K562 (cell line): ENCODE measurements around the gene POU2F3.

Source experiments
- AFF1 ChIP-seq, 2 experiments: fragments of 450-650 bp; IDR thresholded peaks; 2 replicates each; pipeline ENCODE4 v1.6.1; 2018; ENCODE audit warnings: mild to moderate bottlenecking in 2 of 2, low read depth in 1 of 2; ENCODE audit not compliant: partially characterized antibody in 2 of 2
- ATF4 ChIP-seq: fragments of 450-650 bp; formaldehyde crosslinking; IDR thresholded peaks from 2 replicates; pipeline ENCODE4 v1.4.0; 2022; ENCODE audit warnings: mild to moderate bottlenecking, moderate library complexity
- CLOCK ChIP-seq: fragments of 250-450 bp; sonication (Bioruptor Pico); IDR thresholded peaks from 2 replicates; pipeline ENCODE4 v1.4.0; 2020; ENCODE audit warnings: mild to moderate bottlenecking, moderate library complexity, borderline replicate concordance
- FOXJ3 ChIP-seq: sonication (generic); formaldehyde crosslinking; IDR thresholded peaks from 2 replicates; pipeline ENCODE4 v1.4.0; 2020; ENCODE audit warnings: mild to moderate bottlenecking, missing genetic modification reagents
- FOXM1 ChIP-seq, 2 experiments: fragments of 450-650 bp in 1 of 2; sonication (generic) in 1 of 2; formaldehyde crosslinking in 1 of 2; IDR thresholded peaks; 2 replicates each; pipeline versions ENCODE4 v1.6.1 to v1.9.0; 2017 to 2022; ENCODE audit warnings: low read depth in 2 of 2, mild to moderate bottlenecking in 2 of 2, missing genetic modification reagents in 1 of 2, moderate library complexity in 1 of 2
- HDAC6 ChIP-seq: IDR thresholded peaks from 2 replicates; pipeline ENCODE4 v1.6.1; 2012; ENCODE audit warnings: low read depth, mild to moderate bottlenecking, control low read depth, inconsistent platforms, low read length, moderate library complexity
- MAFF ChIP-seq: IDR thresholded peaks from 2 replicates; pipeline ENCODE4 v1.6.1; 2012; ENCODE audit warnings: low read length, improper control_type of control experiment
- NEUROD1 ChIP-seq: fragments of 150-350 bp; IDR thresholded peaks from 2 replicates; pipeline ENCODE4 v1.6.1; 2014; ENCODE audit warnings: borderline replicate concordance, low read length, low read depth; ENCODE audit not compliant: partially characterized antibody
- NFE2L1 ChIP-seq: fragments of 450-650 bp; IDR thresholded peaks from 2 replicates; pipeline ENCODE4 v1.6.1; 2016; ENCODE audit warnings: missing genetic modification characterization, low read depth, mild to moderate bottlenecking, missing compliant biosample characterization, moderate library complexity, borderline replicate concordance
- POLR2A ChIP-seq: fragments of 450-650 bp; conservative IDR thresholded peaks from 2 replicates; pipeline ENCODE4 v1.6.1; 2016
- RBBP5 ChIP-seq: fragments of 200-600 bp; sonication (generic); IDR thresholded peaks from 2 replicates; pipeline ENCODE4 v1.6.1; 2012; ENCODE audit warnings: borderline replicate concordance, mild to moderate bottlenecking, low read length, control low read depth, inconsistent platforms; ENCODE audit not compliant: insufficient read depth, poor library complexity, severe bottlenecking
- YY1 ChIP-seq, 3 experiments: IDR thresholded peaks; 2 replicates each; pipeline ENCODE4 v1.6.1; 2011; ENCODE audit warnings: low read length in 2 of 3, mild to moderate bottlenecking in 2 of 3, moderate library complexity in 2 of 3, borderline replicate concordance in 1 of 3, control low read depth in 1 of 3, low read depth in 1 of 3; ENCODE audit not compliant: insufficient read depth in 3 of 3, insufficient replicate concordance in 2 of 3, control insufficient read depth in 1 of 3, insufficient read length in 1 of 3; ENCODE audit errors: extremely low read depth in 1 of 3
- ZHX1 ChIP-seq: fragments of 150-350 bp; conservative IDR thresholded peaks from 2 replicates; pipeline ENCODE4 v1.6.1; 2014; ENCODE audit warnings: low read length

DNA sequence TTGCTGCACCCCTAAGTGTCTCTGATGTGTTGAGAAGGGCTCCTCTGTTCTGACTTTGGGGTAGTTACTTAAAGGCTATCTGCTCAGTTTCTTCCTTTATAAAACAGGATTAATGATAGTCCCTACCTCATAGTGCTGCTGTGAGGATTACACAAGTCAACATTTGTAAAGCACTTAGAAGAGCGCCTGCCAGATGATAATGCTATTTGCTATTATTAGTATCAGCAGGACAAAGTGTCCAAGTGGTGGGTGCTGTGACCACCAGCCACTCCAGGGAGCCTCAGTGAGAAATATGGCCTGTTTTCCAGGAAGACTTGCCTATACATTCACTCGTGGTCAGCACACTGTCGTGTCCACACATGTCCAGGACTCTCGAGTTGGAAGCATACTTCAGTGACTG, 16.2 kb downstream of the POU2F3 start:
- TF ChIP-seq RBBP5 (no peak), CLOCK (CRISPR knock-in tag) (no peak), POLR2A (no peak), FOXJ3 (CRISPR knock-in tag) (no peak), HDAC6 (no peak), AFF1 (IDR thresholded peaks at IDR 0.05; ENCODE audit: low read depth in 1 of 2, partially characterized antibody in 2 of 2) (no peak), NFE2L1 (no peak), ZHX1 (no peak), NEUROD1 (no peak), FOXM1 (IDR thresholded peaks at IDR 0.05; ENCODE audit: low read depth) (no peak), FOXM1 (CRISPR knock-in tag; IDR thresholded peaks at IDR 0.05; ENCODE audit: low read depth) (no peak), ATF4 (no peak), MAFF (no peak), YY1 (IDR thresholded peaks at IDR 0.05; ENCODE audit: borderline replicate concordance in 1 of 3, control insufficient read depth in 1 of 3, extremely low read depth in 1 of 3, insufficient read depth in 3 of 3, insufficient read length in 1 of 3, insufficient replicate concordance in 2 of 3, low read depth in 1 of 3, low read length in 2 of 3) (no peak)
